Upper lobe of left lung (tissue), 6 donors: ENCODE measurements around the gene SLC20A1. TPM values are rescaled to one million over a fixed set of nuclear protein-coding genes. Genes with fewer than 3 reads are reported as not detected.

Experiments used
- ATAC-seq, 2 donors: fragments of 200-7000 bp; cut with Tn5 transposase; one replicate each; pipeline ENCODE4 v1.9.1; 2022; ENCODE audit warnings: mild to moderate bottlenecking in 2 of 2, moderate library complexity in 2 of 2; ENCODE audit not compliant: low FRiP score in 2 of 2
- DNase-seq, 2 donors: peaks; one replicate each; pipeline ENCODE4 v3.0.0-alpha.2; 2019 to 2020
- H3K27ac ChIP-seq, 4 donors: fragments of 200-600 bp; sonication (generic); one replicate each; pipeline ENCODE4 v1.5.1; 2016 to 2019
- H3K27me3 ChIP-seq, 4 donors: fragments of 200-600 bp; sonication (generic); one replicate each; pipeline ENCODE4 v1.5.1; 2017 to 2019
- H3K36me3 ChIP-seq, 4 donors: fragments of 200-600 bp; sonication (generic); one replicate each; pipeline ENCODE4 v1.5.1; 2016 to 2019
- H3K4me1 ChIP-seq, 4 donors: fragments of 200-600 bp; sonication (generic); one replicate each; pipeline ENCODE4 v1.5.1; 2018 to 2019
- H3K4me3 ChIP-seq, 4 donors: fragments of 200-600 bp; sonication (generic); one replicate each; pipeline ENCODE4 v1.5.1; 2017 to 2019; ENCODE audit warnings: mild to moderate bottlenecking in 2 of 4, moderate library complexity in 1 of 4
- H3K9me3 ChIP-seq, 4 donors: fragments of 200-600 bp; sonication (generic); one replicate each; pipeline ENCODE4 v1.5.1; 2018 to 2019
- CTCF ChIP-seq, 6 experiments: fragments of 450-650 bp in 4 of 6; fragments of 200-600 bp in 2 of 6; sonication (generic) in 2 of 6; IDR thresholded peaks; one replicate each; pipeline ENCODE4 v1.5.1; 2016 to 2019; ENCODE audit warnings: antibody characterized with exemption in 6 of 6
- EP300 ChIP-seq, 4 donors: sonication (generic); formaldehyde crosslinking; IDR thresholded peaks; one replicate each; pipeline ENCODE4 v1.5.1; 2017; ENCODE audit warnings: antibody characterized with exemption in 4 of 4, control low read depth in 2 of 4
- POLR2A ChIP-seq, 4 donors: fragments of 450-650 bp; IDR thresholded peaks; one replicate each; pipeline ENCODE4 v1.5.1; 2016 to 2017; ENCODE audit warnings: antibody characterized with exemption in 4 of 4, mild to moderate bottlenecking in 2 of 4
- POLR2AphosphoS5 ChIP-seq, 2 donors: sonication (generic); formaldehyde crosslinking; IDR thresholded peaks; one replicate each; pipeline ENCODE4 v1.5.1; 2017; ENCODE audit warnings: antibody characterized with exemption in 2 of 2
- WGBS, 2 donors: methylation state at CpG; one replicate each; pipeline ENCODE4 v1.1.5; 2017 to 2018; 5-methylcytosine and 5-hydroxymethylcytosine counted together
- total RNA-seq, 6 donors: library from RNA; depleted of rRNA in 4 of 6; stranded (reverse); fragments of >200 nt in 4 of 6; gene quantifications; one replicate each; pipeline versions ENCODE4 v1.1.0 to v1.2.1, GENCODE V29; 2016 to 2021
- donor health status: DM: no; HTN: no; CAD: no; lungs with moderate emphysema.
- donor health status: DM: no; HTN: yes; CAD: no; lungs with severe emphysema.

The SLC20A1 gene
- total RNA-seq, 6 donors from 2014 or later = 22.9 to 105 (median 51.0) TPM

- no peak for DNase-seq
- 64 to 67% methylated on average over 10 of the region's 10 CpGs for WGBS, 2 donors
These were observed 63.2 kb downstream of the SLC20A1 start for GRCh38 chr2:112708968-112709367.

GRCh38 chr2:112709703-112710102 is 64.0 kb downstream of the SLC20A1 start:
- Histone ChIP-seq H3K36me3 (no peaks in the 10 kb centered on the region), H3K27ac (no peak overlapping the region), H3K9me3 (no peaks in the 10 kb centered on the region), H3K4me1 (peaks cover 0 to 4% (median 2%) of the 10 kb centered on the region in 4 donors), H3K4me3 (no peak overlapping the region), H3K27me3 (no peaks in the 10 kb centered on the region)
- TF ChIP-seq EP300 (IDR thresholded peaks at IDR 0.05) = no peak
- ATAC-seq (no peak), DNase-seq (no peak)
- WGBS, 2 donors = 78 to 83% methylated on average over 5 to 6 of the region's 6 CpGs

More at GRCh38 chr2:112708968-112709367, 63.2 kb downstream of the SLC20A1 start:
- no peak for ATAC-seq
- Histone ChIP-seq H3K4me3 (no peak overlapping the region), H3K9me3 (no peaks in the 10 kb centered on the region), H3K27ac (peak overlapping the region in 3 of 4 donors; percentile 18 to 69 (median 49)), H3K4me1 (peaks cover 0 to 4% (median 2%) of the 10 kb centered on the region in 4 donors), H3K27me3 (no peaks in the 10 kb centered on the region), H3K36me3 (no peaks in the 10 kb centered on the region)
- TF ChIP-seq POLR2A (IDR thresholded peaks at IDR 0.05) (no peak), POLR2AphosphoS5 (IDR thresholded peaks at IDR 0.05) (no peak), EP300 (IDR thresholded peaks at IDR 0.05) (no peak)

- WGBS, 2 donors = 80 to 81% methylated on average over 9 of the region's 9 CpGs
- no peaks in the 10 kb centered on the region for H3K36me3 ChIP-seq
- no peaks in the 10 kb centered on the region for H3K9me3 ChIP-seq
- TF ChIP-seq POLR2AphosphoS5 (IDR thresholded peaks at IDR 0.05) = no peak
- no peak for ATAC-seq
- no peak overlapping the region for H3K4me3 ChIP-seq
- peaks cover 0 to 4% (median 2%) of the 10 kb centered on the region in 4 donors for H3K4me1 ChIP-seq
- DNase-seq = no peak
- no peaks in the 10 kb centered on the region for H3K27me3 ChIP-seq
- H3K27ac ChIP-seq = no peak overlapping the region
These were observed 65.4 kb downstream of the SLC20A1 start for GRCh38 chr2:112710956-112711750.

GRCh38 chr2:112712465-112712864 is 66.7 kb downstream of the SLC20A1 start:
- WGBS, 2 donors = 87 to 88% methylated on average over 3 of the region's 3 CpGs
- DNase-seq (no peak), ATAC-seq (no peak)

GRCh38 chr2:112712903-112713584 is 67.3 kb downstream of the SLC20A1 start:
- ATAC-seq (no peak), DNase-seq (peak in 1 of 2 donors; percentile 41)

More at GRCh38 chr2:112712465-112712864, 66.7 kb downstream of the SLC20A1 start:
- TF ChIP-seq CTCF (IDR thresholded peaks at IDR 0.05) = no peak
- TF ChIP-seq POLR2AphosphoS5 (IDR thresholded peaks at IDR 0.05) = no peak
- TF ChIP-seq POLR2A (IDR thresholded peaks at IDR 0.05) = no peak
- TF ChIP-seq EP300 (IDR thresholded peaks at IDR 0.05) = no peak
- no peak overlapping the region for H3K4me3 ChIP-seq
- H3K4me1 ChIP-seq = peaks cover 0 to 4% (median 2%) of the 10 kb centered on the region in 4 donors
- no peaks in the 10 kb centered on the region for H3K27me3 ChIP-seq
- H3K27ac ChIP-seq = no peak overlapping the region
- H3K9me3 ChIP-seq = no peaks in the 10 kb centered on the region
- H3K36me3 ChIP-seq = no peaks in the 10 kb centered on the region

More at GRCh38 chr2:112712903-112713584, 67.3 kb downstream of the SLC20A1 start:
- 70 to 71% methylated on average over 17 of the region's 17 CpGs for WGBS, 2 donors
- Histone ChIP-seq H3K9me3 (no peaks in the 10 kb centered on the region), H3K27me3 (no peaks in the 10 kb centered on the region), H3K4me1 (peaks cover 0 to 4% (median 0%) of the 10 kb centered on the region in 4 donors), H3K4me3 (no peak overlapping the region), H3K36me3 (no peaks in the 10 kb centered on the region), H3K27ac (no peak overlapping the region)
- no peak for TF ChIP-seq POLR2AphosphoS5 (IDR thresholded peaks at IDR 0.05)
- no peak for TF ChIP-seq CTCF (IDR thresholded peaks at IDR 0.05)
- no peak for TF ChIP-seq POLR2A (IDR thresholded peaks at IDR 0.05)
- TF ChIP-seq EP300 (IDR thresholded peaks at IDR 0.05) = no peak

Other genes starting within 250 kb of the SLC20A1 start
- 10 to 100 TPM in 5 of 6 donors, 1 to 10 TPM in 1; 9.2 to 59.7 (median 20.4) TPM for gene RGPD8, start 212.3 kb upstream of the SLC20A1 start, total RNA-seq
- 10 to 100 TPM; 11.5 to 45.4 (median 27.8) TPM for gene TTL, start 163.8 kb upstream of the SLC20A1 start, total RNA-seq
- gene POLR1B, start 103.5 kb upstream of the SLC20A1 start, total RNA-seq = 10 to 100 TPM in 5 of 6 donors, 1 to 10 TPM in 1; 6.7 to 22.5 (median 14.6) TPM
- gene CHCHD5, start 61.3 kb upstream of the SLC20A1 start, total RNA-seq = 10 to 100 TPM; 13.6 to 44.9 (median 25.4) TPM
- 1 to 10 TPM in 2 of 6 donors, under 1 TPM in 2, not detected in 2; 0.55 to 5.2 (median 1.0) TPM for gene NT5DC4, start 75.1 kb downstream of the SLC20A1 start, total RNA-seq
- 1 to 10 TPM in 5 of 6 donors, under 1 TPM in 1; 0.49 to 2.3 (median 1.7) TPM for gene CKAP2L, start 118.7 kb downstream of the SLC20A1 start, total RNA-seq
- 1 to 10 TPM in 3 of 6 donors, not detected in 3; 2.5 to 4.7 (median 3.0) TPM for gene IL1A, start 138.6 kb downstream of the SLC20A1 start, total RNA-seq
- gene IL1B, start 190.8 kb downstream of the SLC20A1 start, total RNA-seq = 10 to 100 TPM in 3 of 6 donors, 1 to 10 TPM in 2, under 1 TPM in 1; 0.59 to 27.4 (median 9.6) TPM